Measurements from ENCODE around the gene POC1A.

The POC1A gene

GRCh38 chr3:52154135-52155094 is at the start of gene POC1A:
Gene POC1A, minus strand, starts transcription at chr3:52154423. Its CDS starts 51 bp downstream, at chr3:52154372.
- peak; percentile 99 for DNase-seq

- no peak for DNase-seq
Observed at GRCh38 chr3:52203701-52204100, 49.5 kb upstream of the POC1A start.

GRCh38 chr3:52202384-52203077 is 48.3 kb upstream of the POC1A start:
- no peak for DNase-seq

GRCh38 chr3:52200981-52201679 is 46.9 kb upstream of the POC1A start:
- DNase-seq = no peak

GRCh38 chr3:52198643-52199608 is 44.7 kb upstream of the POC1A start:
- no peak for DNase-seq

GRCh38 chr3:52197842-52198625 is 43.8 kb upstream of the POC1A start, which contains the start of gene ALAS1:
Gene ALAS1, plus strand, starts transcription at chr3:52198160. Its CDS starts 1,082 bp downstream, at chr3:52199242.
- peak; percentile 90 for DNase-seq

GRCh38 chr3:52197499-52197841 is 43.2 kb upstream of the POC1A start:
- DNase-seq = no peak

- DNase-seq = no peak
Observed at GRCh38 chr3:52196977-52197376, 42.8 kb upstream of the POC1A start.

GRCh38 chr3:52195823-52196331 is 41.7 kb upstream of the POC1A start:
- DNase-seq = peak; percentile 36

GRCh38 chr3:52195291-52195597 is 41.0 kb upstream of the POC1A start:
- no peak for DNase-seq

- no peak for DNase-seq
Observed at GRCh38 chr3:52194485-52195290, 40.5 kb upstream of the POC1A start.

- DNase-seq = peak; percentile 75
Observed at GRCh38 chr3:52193065-52193464, 38.8 kb upstream of the POC1A start.

- DNase-seq = no peak
Observed at GRCh38 chr3:52191663-52192062, 37.4 kb upstream of the POC1A start.

- peak; percentile 82 for DNase-seq
Observed at GRCh38 chr3:52190294-52191074, 36.3 kb upstream of the POC1A start.

GRCh38 chr3:52188556-52188955 is 34.3 kb upstream of the POC1A start:
- no peak for DNase-seq

GRCh38 chr3:52186729-52187128 is 32.5 kb upstream of the POC1A start:
- DNase-seq = no peak

GRCh38 chr3:52185837-52186236 is 31.6 kb upstream of the POC1A start:
- no peak for DNase-seq

- no peak for DNase-seq
Observed at GRCh38 chr3:52185311-52185710, 31.1 kb upstream of the POC1A start.

- no peak for DNase-seq
Observed at GRCh38 chr3:52184690-52185089, 30.5 kb upstream of the POC1A start.
